ENCODE data around the gene MYO9A.

MYO9A gene

DNA sequence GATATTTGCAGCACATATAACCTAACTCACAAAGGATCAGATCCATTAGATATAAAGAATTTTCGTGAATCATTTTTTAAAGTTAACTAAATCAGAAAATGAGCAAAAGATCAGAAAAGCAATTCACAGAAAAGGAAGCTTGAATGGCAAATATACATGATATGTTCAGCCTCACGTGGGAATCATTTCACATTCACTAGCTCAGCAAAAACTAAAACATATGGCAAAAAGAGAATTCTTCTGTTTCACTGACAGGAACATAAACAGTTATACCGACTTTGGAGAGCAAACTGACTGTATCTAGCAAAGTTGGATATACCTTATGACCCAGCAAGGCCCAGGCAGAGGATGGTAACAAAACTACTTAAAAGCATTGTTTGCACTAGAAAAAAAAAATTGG lies 341.6 kb downstream of the MYO9A start:
- no peak overlapping the region for H3K4me3 ChIP-seq (ENCODE audit: control insufficient read depth in 1 of 7, extremely low read depth in 1 of 7, insufficient read depth in 4 of 7, low read depth in 2 of 7, low read length in 6 of 7)
- POLR2A ChIA-PET, result no interaction called here
- H3K36me3 ChIP-seq (ENCODE audit: control insufficient read depth in 4 of 4, insufficient read depth in 4 of 4, low read length in 3 of 4), result no peaks in the 10 kb centered on the region
- H3K27me3 ChIP-seq (replicated peaks in 2 of 5; ENCODE audit: control insufficient read depth in 4 of 5, insufficient read depth in 5 of 5, low read length in 4 of 5), result peaks cover 0 to 4% (median 0%) of the 10 kb centered on the region in 5 experiments
- no peak overlapping the region for H3K27ac ChIP-seq (ENCODE audit: insufficient read depth in 1 of 2, low read depth in 1 of 2, low read length in 2 of 2, poor library complexity in 1 of 2, severe bottlenecking in 2 of 2)
- 100% methylated on average over 1 of the region's 3 CpGs for WGBS (ENCODE audit: insufficient coverage)
- no peak for DNase-seq
- H3K4me1 ChIP-seq (ENCODE audit: control extremely low read depth in 1 of 4, control insufficient read depth in 4 of 4, insufficient read depth in 4 of 4, low read length in 3 of 4), result no peaks in the 10 kb centered on the region
- CTCF ChIA-PET, result no interaction called here
- no peaks in the 10 kb centered on the region for H3K9me3 ChIP-seq (ENCODE audit: control extremely low read depth in 1 of 5, control insufficient read depth in 4 of 5, insufficient read depth in 2 of 5, low read depth in 1 of 5, low read length in 4 of 5)

DNA sequence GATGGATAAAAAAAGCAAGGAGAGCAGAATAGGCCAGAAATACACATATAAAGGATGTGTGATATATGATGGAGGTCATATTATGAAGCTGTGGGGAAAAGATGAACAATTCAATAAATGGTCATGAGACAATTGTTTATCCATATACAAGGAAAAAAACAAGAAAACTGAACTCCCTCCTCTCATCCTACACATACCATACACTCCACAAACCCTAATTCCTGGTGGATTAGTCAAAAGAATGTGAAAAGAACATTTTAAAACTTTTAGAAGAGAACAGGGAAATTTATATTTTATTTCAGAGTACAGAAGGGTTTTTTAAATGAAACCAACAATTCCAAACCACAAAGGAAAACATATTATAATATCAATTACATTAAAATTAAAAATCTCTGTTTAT lies 342.1 kb downstream of the MYO9A start:
- ChIA-PET CTCF (no interaction called here), POLR2A (no interaction called here)
- H3K27me3 ChIP-seq (replicated peaks in 2 of 5; ENCODE audit: control insufficient read depth in 4 of 5, insufficient read depth in 5 of 5, low read length in 4 of 5), result peaks cover 0 to 4% (median 0%) of the 10 kb centered on the region in 5 experiments
- H3K27ac ChIP-seq (ENCODE audit: insufficient read depth in 1 of 2, low read depth in 1 of 2, low read length in 2 of 2, poor library complexity in 1 of 2, severe bottlenecking in 2 of 2), result no peak overlapping the region
- H3K4me1 ChIP-seq (ENCODE audit: control extremely low read depth in 1 of 4, control insufficient read depth in 4 of 4, insufficient read depth in 4 of 4, low read length in 3 of 4), result no peaks in the 10 kb centered on the region
- H3K9me3 ChIP-seq (ENCODE audit: control extremely low read depth in 1 of 5, control insufficient read depth in 4 of 5, insufficient read depth in 2 of 5, low read depth in 1 of 5, low read length in 4 of 5), result no peaks in the 10 kb centered on the region
- H3K4me3 ChIP-seq (ENCODE audit: control insufficient read depth in 1 of 7, extremely low read depth in 1 of 7, insufficient read depth in 4 of 7, low read depth in 2 of 7, low read length in 6 of 7), result no peak overlapping the region
- no peak for DNase-seq
- no peaks in the 10 kb centered on the region for H3K36me3 ChIP-seq (ENCODE audit: control insufficient read depth in 4 of 4, insufficient read depth in 4 of 4, low read length in 3 of 4)

DNA sequence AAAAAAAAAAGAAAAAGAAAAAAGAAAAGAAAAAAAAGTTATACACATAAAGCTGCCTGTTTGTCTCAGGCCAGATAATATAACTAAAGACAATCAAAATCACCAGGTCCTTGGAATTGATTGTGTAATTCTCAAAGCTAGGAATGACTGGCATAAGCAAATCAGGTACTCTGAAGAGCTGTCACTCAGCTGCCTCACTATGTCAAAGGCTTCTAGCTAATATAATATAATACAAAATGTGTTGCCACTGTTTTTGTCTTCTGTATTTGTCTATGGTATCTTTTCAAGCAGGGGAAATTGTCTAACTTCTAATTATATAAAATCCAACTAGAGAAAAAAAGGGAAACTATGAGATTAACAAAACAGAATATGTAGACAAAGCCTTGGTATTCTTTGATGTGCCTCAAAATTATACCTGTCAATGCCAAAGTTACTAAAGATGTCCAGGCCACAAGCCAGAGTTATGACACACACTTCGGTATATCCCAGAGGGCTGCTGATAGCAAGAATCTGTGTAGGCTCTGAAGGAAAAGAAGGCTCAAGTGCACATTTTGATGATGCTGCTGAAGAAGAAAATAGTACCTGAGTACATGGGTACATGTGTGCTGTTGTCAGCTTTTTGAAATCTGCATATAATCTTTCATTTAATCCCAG lies 344.6 kb downstream of the MYO9A start:
- ChIA-PET POLR2A (no interaction called here), CTCF (interaction anchor here (3.5 kb wide), 1 partner anchor 8 kb away, joined by 15 read pairs; no protein-coding TSS in a partner anchor)
- DNase-seq, result no peak
- Histone ChIP-seq H3K9me3 (ENCODE audit: control extremely low read depth in 1 of 5, control insufficient read depth in 4 of 5, insufficient read depth in 2 of 5, low read depth in 1 of 5, low read length in 4 of 5) (no peaks in the 10 kb centered on the region), H3K27ac (ENCODE audit: insufficient read depth in 1 of 2, low read depth in 1 of 2, low read length in 2 of 2, poor library complexity in 1 of 2, severe bottlenecking in 2 of 2) (no peak overlapping the region), H3K36me3 (ENCODE audit: control insufficient read depth in 4 of 4, insufficient read depth in 4 of 4, low read length in 3 of 4) (no peaks in the 10 kb centered on the region), H3K4me1 (ENCODE audit: control extremely low read depth in 1 of 4, control insufficient read depth in 4 of 4, insufficient read depth in 4 of 4, low read length in 3 of 4) (no peaks in the 10 kb centered on the region), H3K27me3 (replicated peaks in 2 of 5; ENCODE audit: control insufficient read depth in 4 of 5, insufficient read depth in 5 of 5, low read length in 4 of 5) (peaks cover 0 to 4% (median 0%) of the 10 kb centered on the region in 5 experiments), H3K4me3 (ENCODE audit: control insufficient read depth in 1 of 7, extremely low read depth in 1 of 7, insufficient read depth in 4 of 7, low read depth in 2 of 7, low read length in 6 of 7) (no peak overlapping the region)
- WGBS (ENCODE audit: insufficient coverage), result 100% methylated on average over 1 of the region's 1 CpG
